HG02938 (cell line): Measurements from ENCODE around the gene NINJ2.
A peak's percentile ranks its signal among the peaks of the same experiment; 100 is the strongest.
"Not testable (repeated sequence)": the region's sequence is repeated elsewhere in the genome, so short reads cannot be mapped to it uniquely, and the experiment has no call there.

Source experiments
- ATAC-seq: cut with Tn5 transposase; IDR thresholded peaks from one replicate; pipeline ENCODE4 v1.9.1; 2021; ENCODE audit warnings: mild to moderate bottlenecking, moderate library complexity; ENCODE audit not compliant: unreplicated experiment

Gene NINJ2

GRCh38 chr12:663293-663871, at the start of gene NINJ2:
Gene NINJ2 (minus strand): TSS chr12:663445. CDS start chr12:663360, 85 bp downstream.
- no peak for ATAC-seq

- no peak for ATAC-seq
Observed at GRCh38 chr12:712172-712863, 49.1 kb upstream of the NINJ2 start.

- no peak for ATAC-seq
Observed at GRCh38 chr12:709455-710020, 46.3 kb upstream of the NINJ2 start.

DNA sequence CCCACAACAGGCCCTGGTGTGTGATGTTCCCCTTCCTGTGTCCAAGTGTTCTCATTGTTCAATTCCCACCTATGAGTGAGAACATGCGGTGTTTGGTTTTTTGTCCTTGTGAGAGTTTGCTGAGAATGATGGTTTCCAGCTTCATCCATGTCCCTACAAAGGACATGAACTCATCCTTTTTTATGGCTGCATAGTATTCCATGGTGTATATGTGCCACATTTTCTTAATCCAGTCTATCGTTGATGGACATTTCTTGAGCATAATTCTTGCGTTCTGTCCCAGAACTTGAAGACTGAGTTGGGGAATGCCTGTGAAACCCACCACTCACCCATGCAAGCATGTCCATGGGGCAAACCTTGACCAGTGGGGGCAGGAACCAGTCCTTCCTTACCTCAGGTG, 44.8 kb upstream of the NINJ2 start:
- ATAC-seq = not testable (repeated sequence)

DNA sequence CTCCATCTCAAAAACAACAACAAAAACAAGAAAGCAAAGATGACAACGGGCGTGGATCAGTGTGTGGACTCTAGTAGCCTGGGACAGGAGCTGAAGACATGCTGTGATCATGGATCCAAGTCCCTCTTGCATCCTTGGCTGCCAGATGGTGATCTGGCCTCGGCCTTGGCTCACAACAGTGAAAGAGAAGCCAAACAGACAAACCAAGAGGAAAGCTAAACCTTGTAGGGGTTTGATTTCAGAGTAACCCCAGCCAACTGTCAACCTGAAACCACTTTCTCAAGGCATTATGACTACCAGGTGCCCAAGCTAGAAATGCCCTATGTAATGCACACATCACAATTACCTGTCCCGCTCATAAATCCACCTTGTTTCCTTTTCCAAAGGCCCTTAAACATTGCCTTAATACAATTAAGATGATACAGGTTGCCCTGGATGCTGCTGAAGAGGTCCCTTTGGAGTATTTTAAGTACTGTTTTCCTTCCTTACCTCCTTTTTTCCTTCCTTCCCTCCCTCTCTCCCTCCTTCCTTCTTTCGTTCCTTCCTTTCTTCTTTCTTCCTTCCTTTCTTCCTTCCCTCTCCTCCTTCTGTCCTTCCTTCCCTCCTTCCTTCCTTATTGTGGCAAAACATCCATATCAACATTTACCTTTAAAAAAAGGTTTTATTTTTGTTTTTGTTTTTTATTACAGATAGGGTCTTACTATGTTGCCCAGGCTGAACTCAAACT, 41.4 kb upstream of the NINJ2 start:
- no peak for ATAC-seq

- ATAC-seq = no peak
Observed at GRCh38 chr12:701896-702539, 38.8 kb upstream of the NINJ2 start.

DNA sequence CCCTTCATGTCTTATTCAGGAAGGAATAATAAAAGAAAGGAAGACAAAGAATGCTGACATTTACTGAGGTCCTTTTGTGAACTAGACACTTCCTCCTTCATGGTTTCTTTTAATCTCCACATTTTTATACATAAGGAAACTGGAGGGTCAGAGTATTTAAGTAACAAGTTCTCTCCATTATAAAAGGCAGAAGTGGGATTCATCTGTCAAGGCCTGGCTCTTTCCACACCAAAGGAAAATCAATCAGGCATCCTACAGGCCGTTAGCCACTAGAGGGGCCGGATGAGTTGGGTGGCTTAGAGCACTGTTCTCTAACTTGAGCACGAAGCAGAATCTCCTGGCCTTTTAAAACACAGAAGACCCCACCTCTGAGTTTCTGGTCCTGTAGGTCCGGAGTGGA, 36.8 kb upstream of the NINJ2 start:
- no peak for ATAC-seq

- ATAC-seq = not testable (repeated sequence)
Observed at GRCh38 chr12:698222-698621, 35.0 kb upstream of the NINJ2 start.

GRCh38 chr12:697481-697880, 34.2 kb upstream of the NINJ2 start:
- no peak for ATAC-seq

- no peak for ATAC-seq
Observed at GRCh38 chr12:694734-695503, 31.7 kb upstream of the NINJ2 start.

DNA sequence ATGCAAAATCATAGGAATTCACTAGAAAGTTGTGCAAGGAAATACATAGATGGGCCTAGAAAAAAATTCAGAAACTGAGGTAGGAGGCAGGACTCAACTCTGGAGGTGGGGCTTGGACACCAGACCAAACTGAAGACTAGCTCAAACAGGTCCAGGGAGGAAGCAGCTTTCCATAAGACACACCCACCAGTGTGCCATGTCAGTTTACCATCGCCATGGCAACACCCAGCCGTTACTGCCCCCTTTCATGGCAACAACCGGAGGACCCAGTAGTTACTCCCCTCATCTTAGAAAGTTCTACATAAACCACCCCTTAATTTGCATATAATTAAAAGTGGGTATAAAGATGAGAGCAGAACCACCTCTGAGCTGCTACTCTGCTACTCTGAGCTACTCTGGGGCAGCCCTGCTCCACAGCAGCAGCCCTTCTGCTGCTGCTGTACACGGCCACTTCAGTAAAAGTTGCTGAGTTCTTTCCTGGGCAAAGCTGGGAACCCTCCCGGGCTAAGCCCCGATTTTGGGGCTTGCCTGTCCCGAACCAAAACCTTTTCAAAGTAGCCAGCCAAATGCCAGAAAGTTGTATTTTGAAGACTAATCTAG, 30.8 kb upstream of the NINJ2 start:
- no peak for ATAC-seq

DNA sequence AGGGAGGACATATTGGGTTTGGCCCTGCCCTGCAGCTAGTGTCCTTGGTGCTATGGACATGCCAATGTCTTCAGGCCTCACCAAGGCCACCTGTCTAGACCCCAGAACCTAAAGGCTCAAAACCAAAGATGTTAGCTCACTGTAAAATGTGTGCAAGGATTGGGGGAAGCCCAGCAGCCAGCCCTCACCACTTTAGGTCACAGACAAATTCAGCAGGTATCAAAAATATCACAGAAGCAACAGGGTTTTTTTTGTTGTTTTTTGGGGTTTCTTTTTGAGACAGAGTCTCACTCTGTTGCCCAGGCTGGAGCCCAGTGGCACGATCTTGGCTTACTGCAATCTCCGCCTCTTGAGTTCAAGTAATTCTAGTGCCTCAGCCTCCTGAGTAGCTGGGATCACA, 29.0 kb upstream of the NINJ2 start:
- no peak for ATAC-seq

DNA sequence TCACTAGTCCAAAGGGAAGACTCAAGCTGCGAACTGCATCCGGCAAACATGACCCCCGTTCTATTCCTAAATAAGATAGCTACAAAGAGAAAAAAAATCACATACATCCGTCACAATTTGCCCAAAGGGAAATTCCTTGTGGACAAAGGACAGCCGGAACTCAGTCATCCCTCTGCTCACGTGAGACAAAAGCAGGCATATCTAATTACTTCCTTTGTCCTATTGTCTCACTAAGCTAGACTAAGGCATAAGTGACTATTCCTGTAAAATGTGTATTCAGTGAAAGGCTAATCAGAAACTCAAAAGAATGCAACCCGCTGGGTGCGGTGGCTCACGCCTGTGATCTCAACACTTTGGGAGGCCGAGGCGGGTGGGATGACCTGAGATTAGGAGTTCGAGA, 27.2 kb upstream of the NINJ2 start:
- ATAC-seq = no peak

DNA sequence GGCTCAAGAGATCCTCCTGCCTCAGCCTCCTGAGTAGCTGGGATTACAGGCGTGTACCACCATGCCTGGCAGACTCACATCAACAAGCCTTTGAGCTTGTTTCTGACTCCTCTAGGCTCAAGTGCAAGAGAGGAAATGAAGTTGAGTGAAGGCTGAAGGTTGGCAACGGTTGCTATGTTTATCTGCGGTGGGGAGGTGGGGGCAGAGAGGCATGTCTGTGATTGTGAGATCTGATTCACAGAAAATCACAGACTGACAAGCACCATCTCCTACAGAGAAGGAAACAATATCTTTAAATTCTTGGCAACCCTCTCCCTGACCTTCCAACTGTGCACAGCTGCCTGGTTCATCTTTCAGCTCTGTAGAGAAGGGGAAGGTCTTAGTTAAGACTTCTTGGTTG, 22.1 kb upstream of the NINJ2 start:
- peak; percentile 87 for ATAC-seq

DNA sequence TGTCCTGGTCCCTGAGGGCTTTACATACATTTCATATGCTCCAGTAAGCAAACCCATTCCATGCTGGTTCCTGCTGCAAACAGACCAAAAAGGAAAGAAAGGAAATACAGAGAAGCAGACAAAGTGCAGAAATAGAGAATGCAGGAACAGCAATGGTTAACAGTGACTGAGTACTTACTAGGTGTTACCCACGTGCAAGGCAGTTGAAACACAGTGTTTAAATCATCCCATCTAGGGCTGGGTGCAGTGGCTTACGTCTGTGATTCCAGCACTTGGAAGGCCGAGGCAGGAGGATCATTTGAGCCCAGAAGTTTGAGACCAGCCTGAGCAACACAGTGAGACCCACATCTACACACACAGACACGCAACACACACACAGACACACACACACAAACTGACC, 21.2 kb upstream of the NINJ2 start:
- no peak for ATAC-seq

- ATAC-seq = no peak
Observed at GRCh38 chr12:681568-682256, 18.5 kb upstream of the NINJ2 start.

DNA sequence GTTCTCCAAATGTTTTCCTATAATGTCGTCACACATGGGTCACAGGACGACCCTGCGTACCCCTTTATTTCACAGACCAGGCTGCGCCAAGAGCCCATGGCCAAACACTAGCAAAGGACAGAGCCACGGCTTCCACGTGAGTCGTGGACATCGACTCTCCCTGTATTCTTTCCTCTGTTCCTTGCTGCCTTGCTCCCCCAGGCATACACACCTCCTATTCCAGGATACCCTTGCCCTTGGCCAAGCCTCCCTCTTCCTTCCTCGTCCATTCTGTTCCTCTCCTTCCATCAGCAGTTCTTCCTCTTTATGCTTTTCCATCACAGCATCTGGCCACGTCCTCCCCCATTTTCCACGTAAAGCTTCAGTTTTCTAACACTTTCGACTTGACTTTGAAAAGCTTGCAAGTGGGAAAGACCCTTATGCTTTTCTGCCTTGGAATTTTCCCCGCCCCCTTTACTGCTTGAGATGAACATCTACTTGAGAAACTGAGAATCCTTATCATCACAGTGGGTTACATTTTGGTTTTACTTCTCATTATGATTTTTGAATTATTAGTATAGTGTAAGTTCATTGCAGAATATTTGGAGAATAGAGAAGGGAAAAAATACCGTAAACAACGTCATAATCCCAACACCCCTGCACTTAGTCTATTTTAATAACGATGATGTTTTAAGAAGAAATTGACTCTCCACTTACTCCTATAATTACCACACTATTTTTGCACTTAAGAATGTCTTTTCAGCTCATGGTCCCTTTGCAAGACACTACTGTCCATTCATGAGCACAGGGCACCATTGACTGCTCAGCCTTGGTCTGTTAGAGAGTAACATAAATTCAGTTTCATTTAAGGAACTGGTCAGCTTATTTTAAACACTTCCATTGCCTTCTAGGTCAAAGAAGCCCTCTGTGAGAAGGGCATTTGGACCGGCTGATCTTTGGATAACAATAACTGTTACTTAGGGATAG, 15.8 kb upstream of the NINJ2 start:
- ATAC-seq = no peak

DNA sequence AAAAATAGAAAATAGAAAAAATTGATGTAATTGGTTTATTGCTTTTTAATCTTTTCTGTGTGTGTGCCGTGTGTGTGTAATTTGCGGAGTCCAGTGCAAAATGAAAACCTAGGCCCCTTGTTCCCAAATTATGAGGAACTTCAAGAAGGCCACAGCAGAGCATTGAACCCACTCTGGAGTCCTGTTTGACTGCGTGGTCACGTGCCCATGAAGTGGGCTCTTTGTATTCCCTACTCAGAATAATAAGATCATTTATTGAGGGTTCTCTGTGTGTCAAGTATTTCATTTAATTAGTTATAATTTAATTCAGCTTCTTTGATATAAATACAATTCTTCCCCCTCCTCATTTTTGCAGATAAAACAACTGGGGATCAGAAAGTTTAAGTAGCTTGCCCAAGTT, 12.3 kb upstream of the NINJ2 start:
- ATAC-seq = no peak
